Activated naive CD4-positive, alpha-beta T cell treated with Interleukin-2 at 50 U/mL for 16 hours (primary cell): ENCODE data around the gene OPRD1.

Experiments used
- DNase-seq: peaks from one replicate; pipeline ENCODE4 v3.0.0-alpha.2; 2020

The OPRD1 gene

GRCh38 chr1:28886731-28887418 lies 74.9 kb downstream of the OPRD1 start:
- peak; percentile 92 for DNase-seq

- DNase-seq, result peak; percentile 59
These were observed 75.5 kb downstream of the OPRD1 start for GRCh38 chr1:28887419-28887834.

- no peak for DNase-seq
These were observed 76.1 kb downstream of the OPRD1 start for GRCh38 chr1:28887835-28888682.

GRCh38 chr1:28888915-28889314 lies 76.9 kb downstream of the OPRD1 start:
- no peak for DNase-seq

GRCh38 chr1:28889357-28889756 lies 77.4 kb downstream of the OPRD1 start:
- no peak for DNase-seq

GRCh38 chr1:28890435-28890834 lies 78.5 kb downstream of the OPRD1 start:
- DNase-seq, result no peak

- no peak for DNase-seq
These were observed 78.9 kb downstream of the OPRD1 start for GRCh38 chr1:28890836-28891235.

- no peak for DNase-seq
These were observed 79.3 kb downstream of the OPRD1 start for GRCh38 chr1:28891256-28891655.

GRCh38 chr1:28893403-28894102 lies 81.6 kb downstream of the OPRD1 start:
- DNase-seq, result peak; percentile 21

GRCh38 chr1:28894785-28895184 lies 82.8 kb downstream of the OPRD1 start:
- DNase-seq, result no peak

GRCh38 chr1:28895896-28896608 lies 84.1 kb downstream of the OPRD1 start:
- no peak for DNase-seq

- no peak for DNase-seq
These were observed 84.6 kb downstream of the OPRD1 start for GRCh38 chr1:28896609-28896986.

- no peak for DNase-seq
These were observed 85.8 kb downstream of the OPRD1 start for GRCh38 chr1:28897789-28898188.

GRCh38 chr1:28898405-28898881 lies 86.5 kb downstream of the OPRD1 start:
- DNase-seq, result no peak

- no peak for DNase-seq
These were observed 87.3 kb downstream of the OPRD1 start for GRCh38 chr1:28899267-28899666.

- DNase-seq, result no peak
These were observed 88.6 kb downstream of the OPRD1 start for GRCh38 chr1:28900562-28900961.

- no peak for DNase-seq
These were observed 90.8 kb downstream of the OPRD1 start for GRCh38 chr1:28902738-28903137.

- no peak for DNase-seq
These were observed 94.1 kb downstream of the OPRD1 start for GRCh38 chr1:28905921-28906666.

- DNase-seq, result no peak
These were observed 97.2 kb downstream of the OPRD1 start for GRCh38 chr1:28909198-28909597.

- no peak for DNase-seq
These were observed 98.6 kb downstream of the OPRD1 start for GRCh38 chr1:28910379-28911115.

GRCh38 chr1:28913786-28914227 lies 101.8 kb downstream of the OPRD1 start:
- DNase-seq, result no peak
